GM18858 (cell line): ENCODE measurements around the gene CWC22.
"Not testable (repeated sequence)": the region's sequence is repeated elsewhere in the genome, so short reads cannot be mapped to it uniquely, and the experiment has no call there.

Experiments used
- ATAC-seq: cut with Tn5 transposase; IDR thresholded peaks from one replicate; pipeline ENCODE4 v1.9.1; 2021; ENCODE audit not compliant: unreplicated experiment

The CWC22 gene

GRCh38 chr2:180006781-180007579 is at the start of gene CWC22:
Gene CWC22 (minus strand): TSS chr2:180007297. CDS start chr2:179993341, 13,956 bp downstream.
- ATAC-seq: peak; percentile 96

- no peak for ATAC-seq
Measured at GRCh38 chr2:180056367-180057118, 49.4 kb upstream of the CWC22 start.

DNA sequence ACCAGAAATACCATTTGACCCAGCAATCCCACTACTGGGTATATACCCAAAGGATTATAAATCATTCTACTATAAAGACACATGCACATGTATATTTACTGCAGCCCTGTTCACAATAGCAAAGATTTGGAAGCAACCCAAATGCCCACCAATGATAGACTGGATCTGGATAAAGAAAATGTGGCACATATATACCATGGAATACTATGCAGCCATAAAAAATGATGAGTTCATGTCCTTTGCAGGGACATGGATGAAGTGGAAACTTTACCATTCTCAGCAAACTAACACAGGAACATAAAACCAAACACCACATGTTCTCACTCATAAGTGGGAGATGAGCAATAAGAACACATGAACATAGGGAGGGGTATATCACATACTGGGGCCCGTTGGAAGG is 47.5 kb upstream of the CWC22 start:
- ATAC-seq: not testable (repeated sequence)

GRCh38 chr2:180050246-180050645 is 43.1 kb upstream of the CWC22 start:
- no peak for ATAC-seq

- ATAC-seq: no peak
Measured at GRCh38 chr2:180048251-180048650, 41.2 kb upstream of the CWC22 start.

DNA sequence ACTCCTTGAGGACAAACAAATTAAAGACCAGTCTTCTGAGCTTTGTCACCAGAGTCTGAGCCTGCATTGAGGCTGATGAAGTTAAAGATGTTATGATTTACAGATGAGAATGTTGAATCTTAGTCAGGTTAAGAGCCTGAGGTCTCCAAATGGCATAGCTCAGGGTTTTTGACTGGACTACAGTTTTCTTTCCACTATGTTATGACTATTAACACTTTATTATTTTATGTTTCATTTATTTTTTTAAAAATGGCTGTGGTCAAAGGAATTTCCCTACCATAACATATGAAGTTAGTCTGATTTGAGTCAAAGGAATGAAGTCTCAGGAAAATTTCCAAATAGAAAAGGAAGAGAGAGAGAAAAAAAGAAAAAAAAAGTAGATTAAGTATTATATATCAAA is 39.7 kb upstream of the CWC22 start:
- ATAC-seq: no peak

GRCh38 chr2:180046202-180046601 is 39.1 kb upstream of the CWC22 start:
- ATAC-seq: no peak

DNA sequence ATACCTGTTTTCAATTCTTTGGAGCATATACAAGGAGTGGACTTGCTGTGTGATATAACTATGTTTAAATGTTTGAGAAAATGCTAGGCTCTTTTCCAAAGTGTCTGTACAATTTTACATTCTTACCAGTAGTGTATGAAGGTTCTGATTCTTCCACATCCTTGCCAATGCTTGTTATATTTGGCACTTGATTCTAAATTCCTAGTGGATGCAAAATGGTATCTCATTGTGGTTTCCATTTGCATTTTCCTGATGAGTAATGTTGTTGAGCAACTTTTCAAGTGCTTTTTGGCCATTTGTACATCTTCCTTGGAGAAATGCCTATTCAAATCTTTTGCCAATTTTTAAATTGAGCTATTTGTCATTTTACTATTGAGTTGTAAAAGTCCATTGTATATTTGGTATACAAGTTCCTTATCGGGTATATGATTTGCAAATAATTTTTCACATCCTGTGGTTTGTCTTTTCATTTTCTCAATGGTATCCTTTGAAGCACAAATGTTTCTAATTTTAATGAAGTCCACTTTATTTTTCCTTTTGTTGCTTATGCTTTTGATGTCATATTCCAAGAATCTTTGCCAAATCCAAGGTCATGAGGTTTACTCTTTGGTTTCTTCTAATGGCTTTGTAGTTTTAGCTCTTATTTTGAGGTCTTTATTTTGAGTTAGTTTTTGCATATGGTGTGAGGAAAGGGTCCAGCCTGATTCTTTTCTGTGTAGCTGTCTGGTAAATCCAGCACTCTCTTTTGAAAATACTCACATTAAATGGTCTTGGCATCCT is 33.2 kb upstream of the CWC22 start:
- ATAC-seq: no peak

- no peak for ATAC-seq
Measured at GRCh38 chr2:180038997-180039396, 31.9 kb upstream of the CWC22 start.

GRCh38 chr2:180033993-180034894 is 27.1 kb upstream of the CWC22 start:
- no peak for ATAC-seq

GRCh38 chr2:180029575-180029974 is 22.5 kb upstream of the CWC22 start:
- no peak for ATAC-seq

- no peak for ATAC-seq
Measured at GRCh38 chr2:180021850-180022249, 14.8 kb upstream of the CWC22 start.

DNA sequence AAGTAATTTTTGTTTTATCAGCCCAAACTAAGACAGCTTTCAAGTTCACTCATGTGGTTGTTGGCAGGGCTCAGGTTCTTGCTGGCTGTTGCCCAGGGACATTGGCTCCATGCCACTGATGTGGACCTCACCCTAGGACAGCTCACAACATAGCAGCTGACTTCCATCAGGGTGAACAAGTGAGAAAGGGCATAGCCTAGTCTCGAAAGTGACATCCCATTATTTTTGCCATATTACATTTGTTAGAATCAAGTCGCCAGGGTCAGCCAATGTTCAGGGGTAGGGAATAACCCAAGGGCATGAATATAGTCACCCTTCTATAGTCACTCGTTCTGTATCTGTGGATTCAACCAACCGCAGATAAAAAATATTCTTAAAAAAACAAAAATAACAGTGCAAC is 10.7 kb upstream of the CWC22 start:
- ATAC-seq: no peak

DNA sequence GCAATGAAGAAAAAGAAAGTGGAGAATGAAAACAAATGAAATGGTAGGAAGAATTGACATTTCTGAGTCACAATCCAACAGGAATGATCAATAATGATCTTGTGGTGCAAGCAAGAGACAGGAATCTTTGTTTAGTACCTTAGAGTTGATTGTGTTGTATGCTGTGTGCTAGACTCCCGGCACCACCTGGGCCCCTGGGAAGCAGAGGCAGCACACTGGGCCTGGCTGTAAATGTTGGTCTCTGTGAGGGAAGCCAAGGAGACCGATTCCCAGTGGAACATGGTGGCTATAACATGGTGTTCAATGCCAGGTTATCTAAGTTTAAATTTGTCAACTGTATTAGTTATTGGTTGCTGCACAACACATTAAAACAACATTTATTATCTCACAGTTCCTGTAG is 9.8 kb upstream of the CWC22 start:
- no peak for ATAC-seq

GRCh38 chr2:180015951-180016709 is 9.0 kb upstream of the CWC22 start:
- no peak for ATAC-seq

GRCh38 chr2:180012523-180012922 is 5.4 kb upstream of the CWC22 start:
- ATAC-seq: no peak

DNA sequence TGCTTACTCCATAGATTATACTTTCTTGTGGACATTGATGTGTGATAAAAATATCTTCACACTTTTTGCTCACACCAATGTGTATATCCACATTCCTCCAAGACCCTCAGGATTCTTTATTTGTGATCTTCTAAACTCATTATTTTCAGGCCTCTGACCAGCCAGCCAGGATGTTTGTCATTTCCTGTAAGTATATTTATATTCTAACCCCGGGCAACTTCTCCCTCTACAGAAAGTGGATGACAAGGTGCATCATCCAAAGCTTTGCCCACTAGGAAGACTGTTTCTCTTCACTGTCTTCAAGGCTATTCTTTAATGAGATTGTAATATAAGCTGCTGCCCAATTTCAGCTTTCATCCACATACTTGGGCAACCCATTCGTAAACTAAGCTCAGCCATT is 3.6 kb upstream of the CWC22 start:
- ATAC-seq: no peak

DNA sequence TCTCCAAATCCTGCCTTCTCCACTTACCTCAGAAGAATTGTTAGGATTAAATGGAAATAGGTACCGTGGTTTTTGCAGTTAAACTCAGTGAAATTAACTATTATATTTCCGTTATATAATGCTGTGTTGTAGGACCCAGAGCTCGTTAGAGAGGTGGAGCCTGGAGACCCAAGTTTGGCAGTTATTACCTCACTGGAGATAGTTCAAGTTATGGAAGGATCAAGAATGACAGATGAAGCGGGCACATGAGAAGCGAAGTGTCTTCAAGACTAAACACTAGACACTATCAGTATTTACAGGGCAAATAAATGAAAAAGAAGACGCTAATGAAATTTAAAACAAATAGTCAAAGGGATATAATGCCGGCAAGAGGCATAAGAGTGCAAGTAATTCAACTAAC is 866 bp downstream of the CWC22 start:
- no peak for ATAC-seq

DNA sequence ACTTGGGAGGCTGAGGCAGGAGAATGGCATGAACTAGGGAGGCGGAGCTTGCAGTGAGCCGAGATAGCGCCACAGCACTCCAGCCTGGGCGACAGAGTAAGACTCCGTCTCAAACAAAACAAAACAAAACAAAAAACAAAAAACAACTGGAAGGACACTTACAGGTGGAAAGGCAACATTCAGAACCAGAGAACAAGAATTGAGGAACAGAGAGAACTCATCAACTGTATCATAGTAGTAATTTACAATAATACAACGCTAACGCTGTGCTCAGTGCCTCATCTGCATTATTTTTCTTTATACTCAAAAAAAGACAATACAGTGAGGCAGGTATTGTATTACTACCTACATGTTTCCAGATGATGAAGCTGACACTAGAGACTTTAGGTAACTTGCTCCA is 1.6 kb downstream of the CWC22 start:
- ATAC-seq: not testable (repeated sequence)

DNA sequence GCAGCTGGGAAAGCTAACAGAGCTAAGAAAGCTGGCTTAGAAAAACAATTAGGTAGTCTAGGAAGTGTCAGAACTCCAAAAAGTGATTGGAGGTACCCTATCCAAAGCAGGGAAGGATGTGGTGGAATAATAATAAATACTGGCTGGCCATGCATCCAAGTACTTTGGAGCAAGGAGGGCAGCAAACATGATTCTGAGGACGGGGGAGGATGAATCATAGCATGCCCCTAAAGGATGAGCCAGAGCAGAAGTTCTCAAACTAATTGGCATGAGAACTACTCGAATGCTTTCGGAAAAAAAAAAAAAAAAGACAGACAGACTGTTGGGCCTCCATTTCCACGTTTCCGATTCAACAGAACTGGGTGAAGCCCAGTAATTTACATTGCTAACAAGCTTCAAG is 2.4 kb downstream of the CWC22 start:
- ATAC-seq: no peak
